Measurements from ENCODE around the gene MVB12B.

DNA sequence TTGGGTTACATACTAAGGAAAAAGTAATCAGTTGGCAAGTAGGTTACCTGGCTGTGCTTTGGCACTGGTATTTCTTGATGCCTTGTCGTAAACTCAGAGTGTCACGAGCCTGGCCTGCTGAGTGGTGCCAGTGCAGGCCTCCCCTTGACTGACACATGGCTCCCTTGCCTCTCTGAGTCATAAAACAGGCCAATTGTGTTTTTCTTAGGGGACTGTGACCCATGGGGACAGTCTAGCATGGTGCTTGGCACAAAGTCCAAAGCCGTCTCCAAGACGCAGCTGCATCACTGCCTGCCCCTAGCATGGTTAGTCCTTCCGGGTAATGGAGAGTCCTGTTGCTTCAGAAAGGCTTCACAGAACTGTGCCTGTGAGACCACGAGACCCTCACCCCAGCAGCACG is 132.5 kb downstream of the MVB12B start:
- TF ChIP-seq, protein P1, sequence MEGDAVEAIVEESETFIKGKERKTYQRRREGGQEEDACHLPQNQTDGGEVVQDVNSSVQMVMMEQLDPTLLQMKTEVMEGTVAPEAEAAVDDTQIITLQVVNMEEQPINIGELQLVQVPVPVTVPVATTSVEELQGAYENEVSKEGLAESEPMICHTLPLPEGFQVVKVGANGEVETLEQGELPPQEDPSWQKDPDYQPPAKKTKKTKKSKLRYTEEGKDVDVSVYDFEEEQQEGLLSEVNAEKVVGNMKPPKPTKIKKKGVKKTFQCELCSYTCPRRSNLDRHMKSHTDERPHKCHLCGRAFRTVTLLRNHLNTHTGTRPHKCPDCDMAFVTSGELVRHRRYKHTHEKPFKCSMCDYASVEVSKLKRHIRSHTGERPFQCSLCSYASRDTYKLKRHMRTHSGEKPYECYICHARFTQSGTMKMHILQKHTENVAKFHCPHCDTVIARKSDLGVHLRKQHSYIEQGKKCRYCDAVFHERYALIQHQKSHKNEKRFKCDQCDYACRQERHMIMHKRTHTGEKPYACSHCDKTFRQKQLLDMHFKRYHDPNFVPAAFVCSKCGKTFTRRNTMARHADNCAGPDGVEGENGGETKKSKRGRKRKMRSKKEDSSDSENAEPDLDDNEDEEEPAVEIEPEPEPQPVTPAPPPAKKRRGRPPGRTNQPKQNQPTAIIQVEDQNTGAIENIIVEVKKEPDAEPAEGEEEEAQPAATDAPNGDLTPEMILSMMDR (IDR thresholded peaks at IDR 0.05), result no peak
- TF ChIP-seq POLR2A (IDR thresholded peaks at IDR 0.05), result no peak

Measured in Peyer's patch (tissue), 4 donors.